ENCODE measurements around the gene APOOL.

DNA sequence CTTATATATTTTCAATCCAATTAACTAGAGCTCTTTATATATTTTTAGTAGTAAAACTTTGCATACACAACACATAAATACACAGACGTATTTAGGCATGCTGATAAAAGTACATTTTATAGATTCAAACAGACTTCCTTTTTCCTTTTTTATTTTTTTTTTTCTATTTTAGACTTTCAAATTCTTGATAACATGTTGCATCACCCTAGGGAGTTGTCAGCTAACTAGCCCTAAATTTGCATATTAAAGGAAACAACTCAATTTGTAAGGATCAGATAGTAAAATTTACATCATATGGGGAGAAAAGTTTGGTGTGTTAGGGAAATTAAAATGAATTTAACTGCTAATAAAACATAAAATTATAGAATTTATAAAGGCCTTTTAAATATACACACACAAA is 47.4 kb upstream of the APOOL start:
- TF ChIP-seq, protein P1, sequence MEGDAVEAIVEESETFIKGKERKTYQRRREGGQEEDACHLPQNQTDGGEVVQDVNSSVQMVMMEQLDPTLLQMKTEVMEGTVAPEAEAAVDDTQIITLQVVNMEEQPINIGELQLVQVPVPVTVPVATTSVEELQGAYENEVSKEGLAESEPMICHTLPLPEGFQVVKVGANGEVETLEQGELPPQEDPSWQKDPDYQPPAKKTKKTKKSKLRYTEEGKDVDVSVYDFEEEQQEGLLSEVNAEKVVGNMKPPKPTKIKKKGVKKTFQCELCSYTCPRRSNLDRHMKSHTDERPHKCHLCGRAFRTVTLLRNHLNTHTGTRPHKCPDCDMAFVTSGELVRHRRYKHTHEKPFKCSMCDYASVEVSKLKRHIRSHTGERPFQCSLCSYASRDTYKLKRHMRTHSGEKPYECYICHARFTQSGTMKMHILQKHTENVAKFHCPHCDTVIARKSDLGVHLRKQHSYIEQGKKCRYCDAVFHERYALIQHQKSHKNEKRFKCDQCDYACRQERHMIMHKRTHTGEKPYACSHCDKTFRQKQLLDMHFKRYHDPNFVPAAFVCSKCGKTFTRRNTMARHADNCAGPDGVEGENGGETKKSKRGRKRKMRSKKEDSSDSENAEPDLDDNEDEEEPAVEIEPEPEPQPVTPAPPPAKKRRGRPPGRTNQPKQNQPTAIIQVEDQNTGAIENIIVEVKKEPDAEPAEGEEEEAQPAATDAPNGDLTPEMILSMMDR (IDR thresholded peaks at IDR 0.05), result no peak
- TF ChIP-seq POLR2A (IDR thresholded peaks at IDR 0.05), result no peak
